T-cell (primary cell): ENCODE results near the gene MMP2. TPM values are rescaled to one million over a fixed set of nuclear protein-coding genes. Genes with fewer than 3 reads are reported as not detected.

Source experiments
- ATAC-seq, 4 experiments: fragments of 200-7000 bp in 3 of 4; fragments of 150-1000 bp in 1 of 4; cut with Tn5 transposase; replicated peaks in 1 of 4; 1 replicate in 3 of 4; 2 replicates in 1 of 4; pipeline ENCODE4 v1.10.0; 2021; ENCODE audit warnings: moderate library complexity in 3 of 4, mild to moderate bottlenecking in 2 of 4, moderate number of reproducible peaks in 1 of 4
- CTCF ChIA-PET, 2 donors: fragments of 300-600 bp; sonication (Branson Sonifier 250); formaldehyde crosslinking; loops; one replicate each; lab custom pipeline; 2022; ENCODE audit warnings: antibody characterized with exemption in 2 of 2; lab: Charles Lee
- POLR2A ChIA-PET, 2 donors: fragments of 300-600 bp; sonication (Branson Sonifier 250); formaldehyde crosslinking; loops; one replicate each; lab custom pipeline; 2022; ENCODE audit warnings: antibody characterized with exemption in 2 of 2; lab: Charles Lee
- DNase-seq, 35 experiments: peaks; one replicate each; pipeline versions ENCODE4 v3.0.0 to v3.0.0-alpha.2; 2013 to 2023
- H3K27ac ChIP-seq: one replicate; pipeline ENCODE4 v1.5.1; 2013; ENCODE audit warnings: low read length
- H3K27me3 ChIP-seq, 2 experiments: replicated peaks in 1 of 2; 1 replicate in 1 of 2; 2 replicates in 1 of 2; pipeline versions ENCODE4 v1.6.1 to v1.7.0; 2013; ENCODE audit warnings: low read length in 1 of 2, mixed read lengths in 1 of 2; ENCODE audit not compliant: control insufficient read depth in 2 of 2, insufficient read depth in 2 of 2; ENCODE audit errors: extremely low read depth in 1 of 2
- H3K36me3 ChIP-seq, 2 donors: 1 replicate in 1 of 2; 2 replicates in 1 of 2; pipeline versions ENCODE4 v1.6.1 to v1.7.0; 2013; ENCODE audit warnings: low read length in 1 of 2; ENCODE audit not compliant: control insufficient read depth in 2 of 2, insufficient read depth in 1 of 2; ENCODE audit errors: extremely low read depth in 1 of 2
- H3K4me1 ChIP-seq, 2 experiments: 1 replicate in 1 of 2; 2 replicates in 1 of 2; pipeline versions ENCODE4 v1.6.1 to v1.7.0; 2013; ENCODE audit warnings: low read length in 2 of 2, mixed read lengths in 1 of 2; ENCODE audit not compliant: insufficient read depth in 2 of 2, control insufficient read depth in 1 of 2; ENCODE audit errors: extremely low read depth in 1 of 2
- H3K4me3 ChIP-seq, 2 donors: 1 replicate in 1 of 2; 2 replicates in 1 of 2; pipeline versions ENCODE4 v1.5.1 to v1.7.0; 2013; ENCODE audit warnings: mild to moderate bottlenecking in 2 of 2, low read length in 1 of 2, moderate library complexity in 1 of 2; ENCODE audit not compliant: control insufficient read depth in 1 of 2; ENCODE audit errors: extremely low read depth in 1 of 2
- H3K9me3 ChIP-seq: 2 replicates; pipeline ENCODE4 v1.7.0; 2013
- H3K27ac Mint-ChIP-seq, 2 donors: one replicate each; pipeline ENCODE4 v1.8.0; 2020 to 2021; ENCODE audit warnings: mild to moderate bottlenecking in 2 of 2, mixed read lengths in 2 of 2
- H3K27me3 Mint-ChIP-seq, 2 donors: one replicate each; pipeline ENCODE4 v1.8.0; 2021 to 2022; ENCODE audit warnings: mixed read lengths in 2 of 2
- H3K36me3 Mint-ChIP-seq: one replicate; pipeline ENCODE4 v1.8.0; 2021; ENCODE audit warnings: mixed read lengths
- H3K4me1 Mint-ChIP-seq, 3 donors: one replicate each; pipeline ENCODE4 v1.8.0; 2020 to 2022; ENCODE audit warnings: mixed read lengths in 3 of 3, mild to moderate bottlenecking in 1 of 3
- H3K4me3 Mint-ChIP-seq, 3 donors: one replicate each; pipeline ENCODE4 v1.8.0; 2020 to 2022; ENCODE audit warnings: mild to moderate bottlenecking in 3 of 3, mixed read lengths in 3 of 3, moderate library complexity in 3 of 3
- H3K9me3 Mint-ChIP-seq, 3 donors: one replicate each; pipeline ENCODE4 v1.8.0; 2020 to 2022; ENCODE audit warnings: mixed read lengths in 3 of 3
- WGBS: methylation state at CpG from one replicate; pipeline ENCODE4 v1.1.5; 2013; ENCODE audit warnings: missing lambda C conversion rate; ENCODE audit not compliant: insufficient coverage; 5-methylcytosine and 5-hydroxymethylcytosine counted together
- total RNA-seq, 35 experiments: library from RNA in 6 of 35; stranded (reverse) in 6 of 35; fragments of 120-200 nt in 1 of 35; gene quantifications; one replicate each; pipeline versions ENCODE4 v1.2.1 to v1.2.4 and lab custom pipeline; 2013 to 2026

The MMP2 gene
- 1 to 10 TPM in 3 of 5 donors, under 1 TPM in 1, not detected in 1; 0.44 to 2.4 (median 1.8) TPM for total RNA-seq
- 0.46 TPM for total RNA-seq (2013)
- total RNA-seq (lab: John Stamatoyannopoulos, UW), result 0 to 1.1 (median 0.12) reads per million in 29 experiments

- Histone ChIP-seq H3K27ac (no peak within 1 kb of the TSS), H3K36me3 (no peaks in the 10 kb centered on the region), H3K27me3 (peaks cover 4 to 33% of the 10 kb centered on the region in 2 experiments), H3K4me1 (no peaks in the 10 kb centered on the region), H3K9me3 (no peaks in the 10 kb centered on the region), H3K4me3 (no peak within 1 kb of the TSS)
- POLR2A ChIA-PET, result no interaction called here
- CTCF ChIA-PET, result no interaction called here
- no peak within 1 kb of the TSS for H3K4me3 Mint-ChIP-seq
- DNase-seq (no peak), ATAC-seq (no peak)
- peaks cover 0 to 6% (median 3%) of the 10 kb centered on the region in 3 donors for H3K4me1 Mint-ChIP-seq
- no peaks in the 10 kb centered on the region for H3K36me3 Mint-ChIP-seq
- H3K9me3 Mint-ChIP-seq, result no peaks in the 10 kb centered on the region
- 3% methylated on average over 40 of the region's 46 CpGs for WGBS
- peak within 1 kb of the TSS in 1 of 2 donors; percentile 21 for H3K27ac Mint-ChIP-seq
- H3K27me3 Mint-ChIP-seq, result peaks cover 37 to 48% of the 10 kb centered on the region in 2 donors
Measured at GRCh38 chr16:55478827-55479429, at the start of gene MMP2. Gene MMP2 (plus strand): TSS chr16:55479198. CDS start chr16:55479480, 282 bp downstream.

- no peaks in the 10 kb centered on the region for H3K36me3 Mint-ChIP-seq
- no peaks in the 10 kb centered on the region for H3K9me3 Mint-ChIP-seq
- H3K27me3 Mint-ChIP-seq, result peaks cover 4 to 16% of the 10 kb centered on the region in 2 donors
- POLR2A ChIA-PET, result no interaction called here
- ATAC-seq (no peak), DNase-seq (no peak)
- no peaks in the 10 kb centered on the region for H3K4me1 Mint-ChIP-seq
- H3K27me3 ChIP-seq, result peaks cover 0 to 7% of the 10 kb centered on the region in 2 experiments
- H3K27ac ChIP-seq, result no peak overlapping the region
- H3K4me1 ChIP-seq, result no peaks in the 10 kb centered on the region
- H3K9me3 ChIP-seq, result no peaks in the 10 kb centered on the region
- no peak overlapping the region for H3K4me3 Mint-ChIP-seq
- no peak overlapping the region for H3K27ac Mint-ChIP-seq
- no peak overlapping the region for H3K4me3 ChIP-seq
- no peaks in the 10 kb centered on the region for H3K36me3 ChIP-seq
- WGBS, result 58% methylated on average over 4 of the region's 5 CpGs
- CTCF ChIA-PET, result no interaction called here
Measured at GRCh38 chr16:55433030-55433429, 46.0 kb upstream of the MMP2 start.

DNA sequence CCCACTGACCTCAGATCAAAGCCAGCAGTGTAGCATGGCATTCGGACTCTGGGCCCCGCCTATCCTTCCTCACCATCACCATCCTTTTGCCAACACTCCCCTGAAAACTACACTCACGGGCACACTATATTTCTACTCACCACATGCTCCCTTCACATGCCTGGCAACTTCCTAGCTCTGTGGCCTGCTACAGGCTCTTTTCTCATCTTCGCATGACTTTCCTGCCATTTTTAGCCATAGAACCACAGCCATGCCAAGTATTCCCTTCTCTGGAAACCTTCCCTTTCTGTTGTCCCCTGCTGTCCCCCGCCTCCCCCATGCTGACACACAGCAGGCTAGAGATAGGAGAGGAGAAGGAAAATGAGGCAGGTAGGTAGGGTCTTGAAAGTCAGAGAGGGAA lies 45.5 kb upstream of the MMP2 start:
- no peaks in the 10 kb centered on the region for H3K36me3 ChIP-seq
- H3K36me3 Mint-ChIP-seq, result no peaks in the 10 kb centered on the region

GRCh38 chr16:55434000-55434399 lies 45.0 kb upstream of the MMP2 start:
- no peak overlapping the region for H3K27ac ChIP-seq
- CTCF ChIA-PET, result no interaction called here

More for the DNA sequence above, 45.5 kb upstream of the MMP2 start:
- peaks cover 4 to 16% of the 10 kb centered on the region in 2 donors for H3K27me3 Mint-ChIP-seq
- H3K4me1 ChIP-seq, result no peaks in the 10 kb centered on the region
- peaks cover 0 to 7% of the 10 kb centered on the region in 2 experiments for H3K27me3 ChIP-seq
- WGBS, result 91% methylated on average over 3 of the region's 5 CpGs
- H3K27ac Mint-ChIP-seq, result no peak overlapping the region
- no peaks in the 10 kb centered on the region for H3K9me3 Mint-ChIP-seq
- no peaks in the 10 kb centered on the region for H3K4me1 Mint-ChIP-seq
- no peak overlapping the region for H3K4me3 Mint-ChIP-seq
- POLR2A ChIA-PET, result no interaction called here
- no peak for ATAC-seq
- no peak overlapping the region for H3K4me3 ChIP-seq
- DNase-seq, result no peak
- no peak overlapping the region for H3K27ac ChIP-seq
- CTCF ChIA-PET, result no interaction called here
- no peaks in the 10 kb centered on the region for H3K9me3 ChIP-seq

DNA sequence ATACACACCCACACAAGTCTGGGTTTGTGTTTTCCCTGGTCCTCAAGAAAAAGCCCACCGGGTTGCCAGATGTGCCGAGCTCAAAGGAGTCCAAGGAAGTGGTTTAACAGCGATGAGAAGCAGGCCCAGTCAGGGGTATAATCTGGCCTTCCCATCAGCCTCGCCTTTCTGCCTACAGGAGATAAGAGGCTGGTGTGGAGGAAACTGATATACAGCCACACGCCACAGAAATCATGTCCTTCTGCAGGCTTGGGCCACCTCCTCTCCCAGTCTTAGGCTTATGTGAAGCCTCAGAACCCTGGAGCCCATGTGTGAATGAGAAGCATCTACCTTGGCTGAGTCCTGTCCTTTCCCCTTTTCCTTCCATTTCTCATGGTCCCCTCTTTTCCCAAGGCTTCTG lies 43.6 kb upstream of the MMP2 start:
- ATAC-seq (no peak), DNase-seq (no peak)
- no peak overlapping the region for H3K27ac Mint-ChIP-seq
- no peak overlapping the region for H3K4me3 Mint-ChIP-seq
- peaks cover 10 to 16% of the 10 kb centered on the region in 2 donors for H3K27me3 Mint-ChIP-seq
- no peaks in the 10 kb centered on the region for H3K36me3 Mint-ChIP-seq
- no peaks in the 10 kb centered on the region for H3K9me3 Mint-ChIP-seq
- H3K4me3 ChIP-seq, result no peak overlapping the region
- no peaks in the 10 kb centered on the region for H3K9me3 ChIP-seq
- H3K36me3 ChIP-seq, result no peaks in the 10 kb centered on the region
- H3K27me3 ChIP-seq, result peaks cover 0 to 7% of the 10 kb centered on the region in 2 experiments
- 0% methylated on average over 2 of the region's 5 CpGs for WGBS
- H3K4me1 ChIP-seq, result no peaks in the 10 kb centered on the region
- POLR2A ChIA-PET, result no interaction called here
- H3K4me1 Mint-ChIP-seq, result no peaks in the 10 kb centered on the region
- H3K27ac ChIP-seq, result no peak overlapping the region
- CTCF ChIA-PET, result no interaction called here

More at GRCh38 chr16:55434000-55434399, 45.0 kb upstream of the MMP2 start:
- Histone ChIP-seq H3K9me3 (no peaks in the 10 kb centered on the region), H3K4me1 (no peaks in the 10 kb centered on the region), H3K4me3 (no peak overlapping the region), H3K36me3 (no peaks in the 10 kb centered on the region), H3K27me3 (peaks cover 0 to 7% of the 10 kb centered on the region in 2 experiments)
- Mint-ChIP-seq H3K9me3 (no peaks in the 10 kb centered on the region), H3K36me3 (no peaks in the 10 kb centered on the region), H3K4me3 (no peak overlapping the region), H3K27ac (no peak overlapping the region), H3K27me3 (peaks cover 4 to 16% of the 10 kb centered on the region in 2 donors), H3K4me1 (no peaks in the 10 kb centered on the region)
- WGBS, result 8% methylated on average over 3 of the region's 4 CpGs
- DNase-seq (no peak), ATAC-seq (no peak)
- POLR2A ChIA-PET, result no interaction called here

- Mint-ChIP-seq H3K27me3 (peaks cover 13 to 16% of the 10 kb centered on the region in 2 donors), H3K9me3 (no peaks in the 10 kb centered on the region), H3K4me1 (no peaks in the 10 kb centered on the region), H3K36me3 (no peaks in the 10 kb centered on the region), H3K4me3 (no peak overlapping the region), H3K27ac (no peak overlapping the region)
- POLR2A ChIA-PET, result no interaction called here
- DNase-seq (no peak), ATAC-seq (no peak)
- Histone ChIP-seq H3K9me3 (no peaks in the 10 kb centered on the region), H3K36me3 (no peaks in the 10 kb centered on the region), H3K4me1 (no peaks in the 10 kb centered on the region), H3K27me3 (peaks cover 0 to 7% of the 10 kb centered on the region in 2 experiments), H3K27ac (no peak overlapping the region), H3K4me3 (no peak overlapping the region)
- WGBS, result 86% methylated on average over 3 of the region's 3 CpGs
- CTCF ChIA-PET, result interaction anchor here in 1 of 2 donors (0.6 kb wide), 1 partner anchor 247 kb away, joined by 7 read pairs; no protein-coding TSS in a partner anchor
Measured at GRCh38 chr16:55436587-55436986, 42.4 kb upstream of the MMP2 start.
